Measurements from ENCODE around the gene TMEM131L. TPM values are rescaled to one million over a fixed set of nuclear protein-coding genes. Genes with fewer than 3 reads are reported as not detected.

The TMEM131L gene
- total RNA-seq, 1 experiment from 2014 or later = 19.7 TPM

DNA sequence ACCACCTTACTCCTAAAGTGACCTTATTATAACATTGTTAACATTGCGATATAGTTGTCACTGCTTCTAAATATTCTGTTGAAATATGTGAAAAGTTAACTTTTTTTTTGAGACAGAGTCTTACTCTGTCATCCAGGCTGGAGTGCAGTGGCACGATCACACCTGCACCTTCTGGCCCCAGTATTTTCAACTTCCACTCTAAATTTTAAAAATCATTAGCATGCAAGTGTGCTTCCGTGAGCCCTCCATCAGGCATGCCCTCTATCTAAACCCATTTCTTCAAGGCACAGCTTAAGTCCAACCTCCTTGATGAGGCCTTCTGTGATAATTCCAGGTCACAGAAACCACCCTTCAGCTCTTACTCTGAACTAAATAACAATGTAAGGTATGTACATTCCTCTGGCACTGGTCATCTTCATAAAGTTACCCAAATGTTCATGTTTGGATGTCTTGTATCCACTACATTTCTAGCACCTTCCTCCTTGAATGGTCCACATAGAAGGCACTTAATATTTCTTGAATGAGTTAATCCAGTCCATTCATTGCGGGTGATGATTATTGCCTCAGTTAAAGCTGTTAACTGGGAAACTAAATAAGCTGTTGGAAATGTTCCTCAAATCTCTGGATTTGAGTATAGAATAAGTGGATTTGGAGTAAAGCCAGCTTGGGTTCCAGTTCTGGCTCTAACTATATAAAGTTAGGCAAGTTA, 38.6 kb upstream of the TMEM131L start (continued):
- TF ChIP-seq, protein P1, sequence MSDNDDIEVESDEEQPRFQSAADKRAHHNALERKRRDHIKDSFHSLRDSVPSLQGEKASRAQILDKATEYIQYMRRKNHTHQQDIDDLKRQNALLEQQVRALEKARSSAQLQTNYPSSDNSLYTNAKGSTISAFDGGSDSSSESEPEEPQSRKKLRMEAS (IDR thresholded peaks at IDR 0.05) = no peak
- TF ChIP-seq POLR2AphosphoS5 (IDR thresholded peaks at IDR 0.05; ENCODE audit: low read depth, low read length) (no peak), POLR2A (IDR thresholded peaks at IDR 0.05; ENCODE audit: borderline replicate concordance, extremely low read depth, insufficient read depth, insufficient read length) (no peak)

DNA sequence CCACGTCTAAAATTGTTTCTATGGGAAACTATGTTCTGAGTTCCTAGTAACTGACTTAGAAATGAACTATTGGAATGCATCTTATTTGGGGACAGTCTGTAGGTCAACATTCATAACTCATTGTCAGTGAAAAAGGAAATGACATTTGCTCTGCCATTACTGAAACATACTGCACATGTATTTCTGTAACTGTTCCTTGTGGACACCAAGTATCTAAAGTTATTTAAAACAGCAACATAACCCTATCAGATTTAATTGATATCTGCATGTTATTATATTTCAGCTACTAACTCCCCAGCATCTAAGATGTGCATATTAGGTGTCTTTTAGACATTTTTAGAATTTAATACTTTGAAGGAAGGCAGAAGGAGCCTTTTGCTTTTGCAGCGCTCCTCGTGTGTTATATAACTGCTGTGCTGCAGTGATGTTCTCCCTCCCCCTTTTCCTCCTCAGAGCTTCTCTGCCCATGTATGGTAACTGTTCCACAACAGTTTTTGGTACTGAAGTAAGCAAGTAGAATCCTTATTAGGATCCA, 37.2 kb upstream of the TMEM131L start:
- no TSS peak for BruUV-seq (replicated peaks)
- Histone ChIP-seq H3K4me2 (ENCODE audit: low read length) (no peak overlapping the region), H3K4me1 (ENCODE audit: control insufficient read depth in 1 of 2, insufficient read depth in 2 of 2, low read length in 2 of 2) (peaks cover 14 to 24% of the 10 kb centered on the region in 2 experiments), H3K9ac (ENCODE audit: low read length) (no peak overlapping the region), H3K27ac (ENCODE audit: low read depth, low read length) (no peak overlapping the region), H3K36me3 (ENCODE audit: control insufficient read depth in 1 of 2, insufficient read depth in 2 of 2, low read length in 2 of 2) (no peaks in the 10 kb centered on the region), H4K20me1 (ENCODE audit: insufficient read depth) (no peaks in the 10 kb centered on the region), H3K4me3 (replicated peaks in 1 of 2; ENCODE audit: low read depth in 1 of 2, low read length in 2 of 2) (no peak overlapping the region), H3K9me3 (ENCODE audit: control insufficient read depth in 1 of 2, insufficient read depth in 1 of 2, low read depth in 1 of 2, low read length in 2 of 2) (no peaks in the 10 kb centered on the region), H3K9me2 (ENCODE audit: insufficient read depth) (no peaks in the 10 kb centered on the region), H2AFZ (ENCODE audit: low read depth, low read length, poor library complexity, severe bottlenecking) (no peak overlapping the region), H3K27me3 (ENCODE audit: insufficient read depth, low read length) (no peaks in the 10 kb centered on the region), H3K79me2 (ENCODE audit: insufficient read depth, low read length) (no peaks in the 10 kb centered on the region)
- POLR2A ChIA-PET = no interaction called here
- intact Hi-C loops (cut with micrococcal nuclease) = no loop called here
- TF ChIP-seq SRF (IDR thresholded peaks at IDR 0.05; ENCODE audit: low read depth) (no peak), RAD21 (IDR thresholded peaks at IDR 0.05; ENCODE audit: low read depth) (no peak), POLR2A (IDR thresholded peaks at IDR 0.05; ENCODE audit: borderline replicate concordance, extremely low read depth, insufficient read depth, insufficient read length) (no peak), SIN3A (IDR thresholded peaks at IDR 0.05; ENCODE audit: low read depth) (no peak), CEBPB (IDR thresholded peaks at IDR 0.05; ENCODE audit: low read depth) (no peak), YY1 (IDR thresholded peaks at IDR 0.05; ENCODE audit: extremely low read depth, insufficient replicate concordance, low read depth, low read length) (no peak), EZH2 (IDR thresholded peaks at IDR 0.05) (no peak), ZNF274 (IDR thresholded peaks at IDR 0.05; ENCODE audit: low read depth, low read length) (no peak)
- TF ChIP-seq, protein P1 (IDR thresholded peaks at IDR 0.05) = no peak
- CTCF ChIA-PET = no interaction called here
- RAD21 ChIA-PET (ENCODE audit: low non-redundant PET in 1 of 2, low total read pairs in 2 of 2, uncharacterized antibody in 2 of 2, unreplicated experiment in 2 of 2) = no interaction called here
- no peak for DNase-seq (ENCODE audit: low read depth, low spot score)
- no peak for ATAC-seq
